ENCODE data around the gene NFKB2. TPM values are rescaled to one million over a fixed set of nuclear protein-coding genes. Genes with fewer than 3 reads are reported as not detected.
A peak's percentile ranks its signal among the peaks of the same experiment; 100 is the strongest.

Gene NFKB2
- total RNA-seq, 1 donor from 2014 or later: 323 TPM

DNA sequence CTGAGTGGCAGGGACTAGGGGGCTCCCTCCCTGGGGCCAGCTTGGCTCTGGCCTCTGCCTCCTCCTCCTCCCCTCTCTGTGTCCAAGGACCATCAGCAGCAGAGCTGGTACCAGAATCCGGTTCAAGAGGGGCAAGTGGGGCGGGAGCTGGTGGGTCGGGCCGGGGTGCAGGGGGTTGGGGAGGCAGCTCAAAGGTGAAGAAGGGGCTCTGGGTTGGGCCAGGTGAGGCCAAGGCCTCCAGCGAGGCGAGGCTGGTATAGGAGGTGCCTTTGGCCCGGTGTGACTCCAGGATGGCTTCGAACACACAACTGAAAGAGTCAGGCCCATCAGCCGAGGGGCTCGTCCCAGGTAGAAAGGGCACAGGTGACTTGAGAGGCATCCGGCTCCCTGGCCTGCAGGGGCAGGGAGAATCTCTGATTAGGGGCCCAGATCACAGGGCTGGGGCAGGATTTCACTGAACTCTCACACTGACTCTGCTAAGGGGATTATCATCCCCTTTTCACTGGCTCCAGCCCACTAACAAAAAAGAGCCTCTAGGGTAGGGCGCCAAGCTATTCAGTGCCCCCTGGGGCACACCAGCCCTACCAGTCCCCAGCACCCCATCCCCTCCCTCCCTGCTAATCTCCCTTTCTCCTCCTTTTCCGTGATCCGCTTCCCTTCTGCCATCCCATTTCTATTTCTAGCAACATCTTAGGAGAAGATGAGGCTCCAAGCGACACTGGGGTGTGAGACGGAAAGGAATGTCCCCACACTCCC lies 18.5 kb downstream of the NFKB2 start:
- H3K4me1 Mint-ChIP-seq (ENCODE audit: low read depth): peaks cover 24% of the 10 kb centered on the region
- no peak for DNase-seq (ENCODE audit: low spot score)
- H3K27ac Mint-ChIP-seq: no peak overlapping the region
- no peaks in the 10 kb centered on the region for H3K36me3 Mint-ChIP-seq (ENCODE audit: low read depth)
- H3K4me3 Mint-ChIP-seq (ENCODE audit: low read depth): no peak overlapping the region
- intact Hi-C loops (cut with micrococcal nuclease): no loop called here
- no peaks in the 10 kb centered on the region for H3K9me3 Mint-ChIP-seq
- peaks cover 39% of the 10 kb centered on the region for H3K27me3 Mint-ChIP-seq (ENCODE audit: low read depth)

DNA sequence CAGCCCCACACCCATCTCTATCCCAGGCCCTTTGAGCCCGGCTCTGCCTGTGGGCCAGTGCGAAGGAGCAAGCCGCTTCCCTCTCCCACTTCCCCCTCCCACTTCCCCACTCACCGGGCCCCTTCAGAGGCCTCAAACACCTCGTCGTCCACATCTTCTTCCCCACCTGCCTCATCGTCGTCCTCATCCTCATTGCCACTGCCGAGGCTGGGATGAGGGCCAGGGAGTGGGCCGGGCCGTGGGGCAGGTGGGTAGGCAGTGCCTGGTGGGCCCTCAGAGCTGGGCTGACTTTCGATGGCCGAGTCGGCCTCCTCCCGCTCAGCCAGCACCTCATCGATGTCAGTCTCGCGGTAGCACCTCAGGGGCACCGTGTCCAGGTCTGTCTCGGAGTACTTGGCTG lies 19.2 kb downstream of the NFKB2 start:
- Mint-ChIP-seq H3K9me3 (no peaks in the 10 kb centered on the region), H3K27me3 (ENCODE audit: low read depth) (peaks cover 37% of the 10 kb centered on the region), H3K36me3 (ENCODE audit: low read depth) (no peaks in the 10 kb centered on the region), H3K27ac (no peak overlapping the region), H3K4me3 (ENCODE audit: low read depth) (no peak overlapping the region), H3K4me1 (ENCODE audit: low read depth) (peaks cover 23% of the 10 kb centered on the region)
- no peak for DNase-seq (ENCODE audit: low spot score)
- intact Hi-C loops (cut with micrococcal nuclease): no loop called here

DNA sequence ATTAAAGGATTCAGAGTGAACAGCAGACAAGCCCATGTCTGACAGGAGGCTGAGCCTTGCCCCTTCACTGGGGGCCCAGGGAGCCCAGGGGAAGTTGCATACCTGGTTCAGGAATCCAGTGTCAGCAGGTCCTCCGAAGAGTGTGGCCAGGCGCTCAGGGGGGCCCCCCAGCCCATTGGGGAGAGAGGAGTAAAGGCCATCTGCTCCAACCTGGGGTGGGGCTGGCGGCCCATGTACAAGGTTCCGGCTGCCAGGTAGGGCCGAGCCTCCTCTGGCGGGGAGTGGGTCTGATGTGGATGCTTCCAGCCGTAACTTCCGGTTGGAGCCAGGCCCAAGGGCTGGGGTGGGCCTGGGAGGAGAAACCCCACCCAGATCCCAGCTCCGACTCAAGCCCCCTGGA lies 20.8 kb downstream of the NFKB2 start:
- Mint-ChIP-seq H3K4me1 (ENCODE audit: low read depth) (peaks cover 22% of the 10 kb centered on the region), H3K9me3 (no peaks in the 10 kb centered on the region), H3K27ac (no peak overlapping the region), H3K4me3 (ENCODE audit: low read depth) (no peak overlapping the region), H3K36me3 (ENCODE audit: low read depth) (no peaks in the 10 kb centered on the region), H3K27me3 (ENCODE audit: low read depth) (peaks cover 28% of the 10 kb centered on the region)
- no peak for DNase-seq (ENCODE audit: low spot score)
- intact Hi-C loops (cut with micrococcal nuclease): no loop called here

DNA sequence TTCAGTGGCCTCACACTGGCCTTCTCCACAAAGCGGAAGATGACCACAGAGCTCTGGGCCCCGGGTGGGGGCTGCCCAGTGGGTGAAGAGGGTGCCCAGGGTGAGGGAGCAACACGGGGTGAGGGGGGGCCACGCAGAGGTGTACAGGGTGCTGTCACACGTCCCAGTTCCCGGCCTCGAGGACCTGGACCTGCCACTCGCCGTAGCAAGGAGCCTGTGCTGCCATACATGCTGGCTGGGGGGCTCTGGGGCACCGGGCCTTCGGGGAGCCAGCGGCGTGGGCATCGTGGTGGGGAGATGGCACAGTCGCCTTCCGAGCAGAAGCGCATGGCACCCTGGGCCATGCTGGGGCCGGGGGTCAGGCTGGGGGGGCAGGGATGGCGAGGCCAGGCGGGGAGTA lies 21.2 kb downstream of the NFKB2 start:
- intact Hi-C loops (cut with micrococcal nuclease): no loop called here
- Mint-ChIP-seq H3K4me1 (ENCODE audit: low read depth) (peaks cover 19% of the 10 kb centered on the region), H3K9me3 (no peaks in the 10 kb centered on the region), H3K4me3 (ENCODE audit: low read depth) (no peak overlapping the region), H3K36me3 (ENCODE audit: low read depth) (no peaks in the 10 kb centered on the region), H3K27ac (no peak overlapping the region), H3K27me3 (ENCODE audit: low read depth) (peaks cover 24% of the 10 kb centered on the region)
- no peak for DNase-seq (ENCODE audit: low spot score)

DNA sequence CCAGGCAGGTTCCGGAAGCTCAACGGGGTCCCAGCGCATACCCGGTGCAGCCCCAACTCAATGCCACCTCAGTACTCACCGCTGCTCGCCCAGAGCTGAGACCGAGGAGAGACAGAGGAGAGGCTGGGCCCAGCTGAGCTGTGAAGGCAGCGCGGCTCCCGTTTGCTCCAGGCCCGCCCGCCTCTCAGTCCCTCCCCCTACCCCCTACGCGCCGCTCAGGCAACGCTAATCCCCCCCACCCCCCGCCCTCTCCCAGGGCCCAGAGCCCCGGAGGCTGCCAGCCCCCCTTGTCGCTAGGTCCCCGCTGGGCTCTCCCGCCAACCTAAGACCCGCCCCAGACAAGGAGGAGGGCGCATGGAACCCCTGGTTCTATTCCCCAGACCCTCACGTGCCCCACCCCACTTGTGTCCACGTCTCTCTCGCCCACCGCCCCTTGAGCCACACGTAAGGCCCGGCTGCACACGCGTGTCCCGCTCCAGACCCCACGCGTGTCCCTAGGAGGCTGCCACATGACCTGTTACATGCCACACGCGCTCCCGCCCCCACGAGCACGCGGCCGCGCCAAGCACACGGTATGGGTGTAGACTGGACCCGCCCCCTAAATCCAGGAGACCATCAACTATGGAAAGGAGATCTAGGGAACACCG lies 23.2 kb downstream of the NFKB2 start, which contains the start of gene PSD:
Gene PSD, minus strand, starts transcription at position 164 of the 647 bp plus-strand sequence. CDS start 1,747 bp downstream, outside the sequence.
- Mint-ChIP-seq H3K27me3 (ENCODE audit: low read depth) (peaks cover 23% of the 10 kb centered on the region), H3K4me1 (ENCODE audit: low read depth) (peaks cover 17% of the 10 kb centered on the region), H3K9me3 (no peaks in the 10 kb centered on the region), H3K4me3 (ENCODE audit: low read depth) (peak within 1 kb of the TSS; percentile 93), H3K36me3 (ENCODE audit: low read depth) (peaks cover 4% of the 10 kb centered on the region), H3K27ac (peak within 1 kb of the TSS; percentile 9)
- no peak for DNase-seq (ENCODE audit: low spot score)
- intact Hi-C loops (cut with micrococcal nuclease): no loop called here

DNA sequence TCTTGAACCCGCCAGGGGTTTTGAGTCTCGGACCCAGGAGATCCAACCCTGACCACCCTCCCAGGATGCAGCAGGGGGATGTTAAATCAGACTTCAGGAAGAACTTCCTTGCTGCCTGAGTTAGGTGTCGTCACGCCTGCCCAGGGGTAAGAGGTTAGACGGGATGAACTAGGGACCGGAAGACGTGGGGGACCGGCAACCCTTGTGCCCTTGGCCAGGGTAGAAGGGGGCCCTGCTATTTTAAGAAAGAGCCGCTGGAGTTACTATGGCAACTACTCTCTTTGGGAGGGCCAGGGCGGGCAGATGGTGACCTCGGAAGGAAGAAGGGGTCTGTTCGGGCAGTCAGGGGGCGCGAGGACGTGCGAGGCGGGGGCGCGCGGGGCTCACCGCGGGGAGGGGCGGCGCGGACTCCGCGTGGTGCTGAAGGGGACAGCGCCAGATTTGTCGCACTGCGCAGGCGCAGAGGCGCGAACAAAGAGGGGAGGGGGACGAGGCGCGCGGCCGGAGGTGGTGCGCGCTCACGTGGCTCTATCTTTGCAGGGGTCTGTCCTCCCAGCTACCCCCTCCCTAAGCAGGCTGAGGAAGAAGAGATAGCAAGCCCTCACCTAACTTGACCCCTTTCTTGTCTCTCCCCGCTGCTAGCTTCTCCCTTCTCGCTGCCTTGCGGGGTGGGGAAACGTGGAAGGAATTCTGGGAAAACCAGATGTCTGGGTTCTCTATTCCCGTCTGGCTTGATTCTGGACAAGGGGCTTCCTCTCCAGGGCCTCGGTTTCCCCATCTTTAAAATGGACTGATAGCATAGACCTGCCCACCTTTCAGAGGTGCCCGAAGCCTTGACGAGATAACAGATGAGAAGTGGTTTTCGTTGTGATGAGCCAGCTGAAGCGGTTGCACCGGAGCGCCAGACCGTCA lies 24.0 kb downstream of the NFKB2 start:
- peaks cover 23% of the 10 kb centered on the region for H3K27me3 Mint-ChIP-seq (ENCODE audit: low read depth)

DNA sequence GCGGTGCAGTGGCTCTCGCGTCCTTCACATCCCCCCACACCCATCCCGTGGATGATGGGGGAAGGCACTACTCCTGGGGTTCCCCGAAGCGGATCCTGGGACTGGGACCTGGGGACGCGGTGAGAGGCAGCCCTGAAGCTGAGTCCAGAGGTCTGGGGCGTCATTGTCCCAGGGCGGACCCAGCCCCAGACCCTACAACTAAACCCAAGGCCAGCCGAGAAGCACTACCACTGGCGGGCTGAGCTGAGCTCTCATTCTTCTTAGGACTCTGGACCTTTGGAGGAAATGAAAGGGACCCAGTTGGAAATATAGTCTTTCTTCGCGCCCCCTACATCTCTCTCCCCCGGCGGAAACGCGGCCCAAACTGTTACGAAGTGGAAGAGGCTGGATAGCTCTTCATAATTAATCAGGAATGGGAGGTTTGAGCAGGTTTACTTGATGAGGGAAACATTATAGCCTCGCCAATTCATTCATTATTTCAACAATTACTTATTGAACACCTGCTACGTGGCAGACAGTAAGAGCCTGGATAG lies 24.7 kb downstream of the NFKB2 start:
- Mint-ChIP-seq H3K9me3 (no peaks in the 10 kb centered on the region), H3K4me3 (ENCODE audit: low read depth) (peak overlapping the region; percentile 93), H3K27ac (peak overlapping the region; percentile 87)

More for the DNA sequence above, 24.0 kb downstream of the NFKB2 start:
- Mint-ChIP-seq H3K9me3 (no peaks in the 10 kb centered on the region), H3K36me3 (ENCODE audit: low read depth) (peaks cover 4% of the 10 kb centered on the region), H3K4me1 (ENCODE audit: low read depth) (peaks cover 17% of the 10 kb centered on the region), H3K4me3 (ENCODE audit: low read depth) (peak overlapping the region; percentile 93), H3K27ac (peak overlapping the region; percentile 9)
- peak; percentile 78 for DNase-seq (ENCODE audit: low spot score)
- intact Hi-C loops (cut with micrococcal nuclease): loop anchor here (1.0 to 5.0 kb wide), 4 partner anchors 43 to 287 kb away; partner anchors contain the start of genes ACTR1A and SUFU

DNA sequence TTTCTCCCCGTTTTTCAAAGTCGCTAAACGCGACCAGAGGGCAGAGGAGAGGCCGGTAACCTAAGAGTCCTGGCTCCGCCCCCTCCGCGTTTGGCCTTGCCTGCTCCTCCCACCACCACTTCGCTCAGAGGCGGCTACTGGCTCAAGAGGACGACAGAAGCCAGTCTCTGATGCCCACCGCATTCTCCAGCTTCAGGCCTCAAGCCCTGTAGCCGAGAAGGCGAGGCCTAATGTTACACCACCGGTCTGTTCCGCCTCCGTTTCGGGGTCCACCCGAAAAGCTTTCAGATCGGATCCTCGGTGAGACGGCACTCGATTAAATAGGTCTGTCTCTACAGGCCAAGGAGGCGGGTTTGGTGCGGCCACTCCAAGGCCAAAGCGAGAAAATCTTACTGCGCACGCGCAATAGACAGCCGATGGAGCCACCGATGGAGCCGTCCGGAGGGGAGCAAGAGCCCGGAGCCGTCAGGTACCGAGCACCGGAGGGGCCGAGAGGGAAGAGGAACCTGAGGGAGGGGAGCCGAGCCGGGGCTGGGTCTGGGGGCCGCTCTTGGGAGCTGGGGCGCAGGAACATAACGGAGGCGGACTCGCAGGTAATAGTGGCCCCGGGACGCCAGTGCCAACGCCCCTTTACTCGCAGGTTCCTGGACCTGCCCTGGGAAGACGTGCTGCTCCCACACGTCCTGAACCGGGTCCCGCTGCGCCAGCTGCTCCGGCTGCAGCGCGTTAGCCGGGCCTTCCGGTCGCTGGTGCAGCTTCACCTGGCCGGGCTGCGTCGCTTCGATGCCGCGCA lies 25.4 kb downstream of the NFKB2 start, which contains the start of gene FBXL15:
Gene FBXL15, plus strand, starts transcription at position 123 of the 793 bp plus-strand sequence. Its CDS starts 294 bp downstream, at position 417.
- H3K9me3 Mint-ChIP-seq: no peaks in the 10 kb centered on the region
- H3K4me3 Mint-ChIP-seq (ENCODE audit: low read depth): peak within 1 kb of the TSS; percentile 93
- H3K27me3 Mint-ChIP-seq (ENCODE audit: low read depth): peaks cover 19% of the 10 kb centered on the region
- peaks cover 17% of the 10 kb centered on the region for H3K4me1 Mint-ChIP-seq (ENCODE audit: low read depth)
- DNase-seq (ENCODE audit: low spot score): peak; percentile 95
- intact Hi-C loops (cut with micrococcal nuclease): loop anchor here (1.0 to 5.0 kb wide), 7 partner anchors 11 to 289 kb away; partner anchors contain the start of genes ACTR1A, CUEDC2 and SUFU
- H3K27ac Mint-ChIP-seq: peak within 1 kb of the TSS; percentile 87
- H3K36me3 Mint-ChIP-seq (ENCODE audit: low read depth): peaks cover 8% of the 10 kb centered on the region

More for the DNA sequence above, 24.7 kb downstream of the NFKB2 start:
- H3K36me3 Mint-ChIP-seq (ENCODE audit: low read depth): peaks cover 4% of the 10 kb centered on the region
- peaks cover 17% of the 10 kb centered on the region for H3K4me1 Mint-ChIP-seq (ENCODE audit: low read depth)
- no peak for DNase-seq (ENCODE audit: low spot score)
- intact Hi-C loops (cut with micrococcal nuclease): loop anchor here (1.0 to 5.0 kb wide), 4 partner anchors 42 to 288 kb away; partner anchors contain the start of genes ACTR1A and SUFU
- H3K27me3 Mint-ChIP-seq (ENCODE audit: low read depth): peaks cover 23% of the 10 kb centered on the region

DNA sequence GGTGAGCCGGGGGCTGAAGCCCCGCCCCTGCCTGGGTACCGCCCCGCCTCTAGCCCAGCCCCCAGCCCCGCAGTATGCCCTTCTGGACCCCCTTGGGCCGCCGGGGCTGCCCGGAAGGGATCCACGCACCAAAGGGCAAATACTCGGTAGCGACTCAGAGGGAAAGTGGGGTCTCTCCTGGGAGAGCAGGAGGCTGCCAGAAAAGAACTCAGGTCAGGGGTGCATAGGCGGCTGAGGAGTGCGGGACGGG lies 25.9 kb downstream of the NFKB2 start:
- Mint-ChIP-seq H3K9me3 (no peaks in the 10 kb centered on the region), H3K36me3 (ENCODE audit: low read depth) (peaks cover 10% of the 10 kb centered on the region), H3K4me1 (ENCODE audit: low read depth) (peaks cover 17% of the 10 kb centered on the region), H3K27ac (peak overlapping the region; percentile 34), H3K4me3 (ENCODE audit: low read depth) (peak overlapping the region; percentile 93), H3K27me3 (ENCODE audit: low read depth) (peaks cover 17% of the 10 kb centered on the region)
- DNase-seq (ENCODE audit: low spot score): no peak
- intact Hi-C loops (cut with micrococcal nuclease): loop anchor here (1.0 to 5.0 kb wide), 6 partner anchors 11 to 81 kb away; partner anchors contain the start of genes ACTR1A, CUEDC2 and SUFU

DNA sequence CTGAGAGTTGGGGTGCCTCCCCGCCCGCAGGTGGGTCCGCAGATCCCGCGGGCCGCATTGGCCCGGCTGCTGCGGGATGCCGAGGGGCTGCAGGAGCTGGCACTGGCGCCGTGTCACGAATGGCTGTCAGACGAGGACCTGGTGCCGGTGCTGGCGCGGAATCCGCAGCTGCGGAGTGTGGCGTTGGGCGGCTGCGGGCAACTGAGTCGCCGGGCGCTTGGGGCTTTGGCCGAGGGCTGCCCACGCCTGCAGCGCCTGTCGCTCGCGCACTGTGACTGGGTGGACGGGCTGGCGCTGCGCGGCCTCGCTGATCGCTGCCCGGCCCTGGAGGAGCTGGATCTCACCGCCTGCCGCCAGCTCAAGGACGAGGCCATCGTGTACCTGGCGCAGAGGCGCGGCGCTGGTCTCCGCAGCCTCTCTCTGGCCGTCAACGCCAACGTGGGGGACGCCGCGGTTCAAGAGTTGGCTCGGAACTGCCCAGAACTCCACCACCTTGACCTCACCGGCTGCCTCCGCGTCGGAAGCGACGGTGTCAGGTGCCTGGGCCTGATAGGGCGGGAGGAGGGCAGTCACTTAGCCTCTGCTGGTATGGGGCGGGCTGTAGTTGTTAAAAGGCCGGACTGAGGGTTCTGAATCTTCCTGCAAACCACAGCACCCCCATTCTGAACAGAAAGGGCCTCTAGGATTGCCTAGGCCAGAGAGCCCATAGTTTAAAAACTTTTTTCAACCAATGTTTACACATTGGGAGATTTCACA lies 26.4 kb downstream of the NFKB2 start:
- intact Hi-C loops (cut with micrococcal nuclease): loop anchor here (1.0 to 5.0 kb wide), 7 partner anchors 10 to 191 kb away; partner anchors contain the start of genes ACTR1A, CUEDC2 and SUFU
- Mint-ChIP-seq H3K4me1 (ENCODE audit: low read depth) (peaks cover 18% of the 10 kb centered on the region), H3K9me3 (no peaks in the 10 kb centered on the region)

DNA sequence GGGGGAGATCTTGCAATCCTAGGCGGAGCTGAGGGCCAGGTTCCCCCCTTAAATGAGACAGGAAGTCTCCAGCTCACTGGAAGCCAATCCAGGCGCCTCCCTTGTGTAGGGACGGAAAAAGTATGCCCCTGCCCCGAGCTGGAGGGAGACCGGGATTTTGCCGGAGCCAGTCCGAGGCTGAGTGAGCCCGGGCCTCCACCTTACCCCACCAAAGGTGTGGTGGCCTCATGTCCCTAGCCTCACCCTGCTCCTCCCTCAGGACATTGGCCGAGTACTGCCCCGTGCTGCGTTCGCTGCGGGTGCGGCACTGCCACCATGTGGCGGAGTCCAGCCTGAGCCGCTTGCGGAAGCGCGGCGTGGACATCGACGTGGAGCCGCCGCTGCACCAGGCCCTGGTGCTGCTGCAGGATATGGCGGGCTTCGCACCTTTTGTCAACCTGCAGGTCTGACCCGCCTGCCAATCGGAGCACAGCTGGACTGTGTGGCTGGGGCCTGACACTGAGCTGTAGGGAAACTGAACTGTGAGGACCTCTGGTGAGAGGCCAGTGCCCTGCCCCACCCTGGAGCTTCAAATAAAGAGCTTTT lies 27.1 kb downstream of the NFKB2 start:
- DNase-seq (ENCODE audit: low spot score): peak; percentile 59
- peaks cover 12% of the 10 kb centered on the region for H3K27me3 Mint-ChIP-seq (ENCODE audit: low read depth)
- H3K9me3 Mint-ChIP-seq: no peaks in the 10 kb centered on the region
- H3K27ac Mint-ChIP-seq: peak overlapping the region; percentile 61
- peaks cover 14% of the 10 kb centered on the region for H3K36me3 Mint-ChIP-seq (ENCODE audit: low read depth)
- H3K4me3 Mint-ChIP-seq (ENCODE audit: low read depth): peak overlapping the region; percentile 93
- intact Hi-C loops (cut with micrococcal nuclease): loop anchor here (2.0 to 5.0 kb wide), 2 partner anchors 40 to 192 kb away; no protein-coding TSS in a partner anchor
- H3K4me1 Mint-ChIP-seq (ENCODE audit: low read depth): peaks cover 25% of the 10 kb centered on the region

More for the DNA sequence above, 26.4 kb downstream of the NFKB2 start:
- Mint-ChIP-seq H3K27me3 (ENCODE audit: low read depth) (peaks cover 17% of the 10 kb centered on the region), H3K36me3 (ENCODE audit: low read depth) (peaks cover 10% of the 10 kb centered on the region), H3K27ac (peak overlapping the region; percentile 61), H3K4me3 (ENCODE audit: low read depth) (peak overlapping the region; percentile 93)
- no peak for DNase-seq (ENCODE audit: low spot score)
